GM21367 (cell line): ENCODE measurements around the gene ASXL1.
A peak's percentile ranks its signal among the peaks of the same experiment; 100 is the strongest.
"Not testable (repeated sequence)": the region's sequence is repeated elsewhere in the genome, so short reads cannot be mapped to it uniquely, and the experiment has no call there.

Source experiments
- ATAC-seq: cut with Tn5 transposase; IDR thresholded peaks from one replicate; pipeline ENCODE4 v1.9.1; 2021; ENCODE audit not compliant: unreplicated experiment

ASXL1 gene

DNA sequence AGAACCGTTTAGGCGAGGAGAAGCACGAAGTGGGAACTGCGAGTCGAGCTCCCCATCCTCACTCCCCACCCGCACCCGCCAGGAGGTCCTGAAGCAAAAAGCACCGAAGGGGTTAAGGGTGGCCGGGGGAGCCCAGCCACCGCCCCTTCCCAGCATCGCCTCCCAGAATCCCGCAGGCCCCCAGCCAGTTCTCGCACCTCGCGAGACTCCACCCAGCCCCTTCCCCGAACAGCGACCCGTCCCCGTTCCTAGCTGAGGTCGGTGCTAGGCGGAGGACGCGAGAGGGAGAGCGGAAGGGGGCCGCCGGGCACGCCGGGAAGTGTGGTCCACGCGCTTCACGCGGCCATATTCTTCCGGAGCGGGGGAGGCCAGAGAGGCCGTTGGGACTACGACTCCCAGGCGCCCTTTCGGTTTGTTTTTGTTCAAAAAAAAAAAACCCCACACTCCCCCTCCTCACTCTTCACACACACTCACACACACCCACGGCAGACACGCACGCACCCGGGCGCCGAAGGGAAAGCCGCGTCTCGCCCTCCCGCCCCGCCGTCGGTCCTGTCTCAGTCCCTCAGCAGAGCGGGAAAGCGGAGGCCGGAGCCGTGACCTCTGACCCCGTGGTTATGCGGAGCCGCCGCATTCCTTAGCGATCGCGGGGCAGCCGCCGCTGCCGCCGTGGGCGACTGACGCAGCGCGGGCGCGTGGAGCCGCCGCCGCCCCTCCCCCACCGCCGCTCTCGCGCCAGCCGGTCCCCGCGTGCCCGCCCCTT is at the start of gene ASXL1:
TSS of gene ASXL1 (plus strand) at position 463 of the 763 bp plus-strand sequence. CDS start 445 bp downstream, outside the sequence.
- ATAC-seq: peak; percentile 56

GRCh38 chr20:32312718-32313424 is 45.3 kb upstream of the ASXL1 start:
- no peak for ATAC-seq

DNA sequence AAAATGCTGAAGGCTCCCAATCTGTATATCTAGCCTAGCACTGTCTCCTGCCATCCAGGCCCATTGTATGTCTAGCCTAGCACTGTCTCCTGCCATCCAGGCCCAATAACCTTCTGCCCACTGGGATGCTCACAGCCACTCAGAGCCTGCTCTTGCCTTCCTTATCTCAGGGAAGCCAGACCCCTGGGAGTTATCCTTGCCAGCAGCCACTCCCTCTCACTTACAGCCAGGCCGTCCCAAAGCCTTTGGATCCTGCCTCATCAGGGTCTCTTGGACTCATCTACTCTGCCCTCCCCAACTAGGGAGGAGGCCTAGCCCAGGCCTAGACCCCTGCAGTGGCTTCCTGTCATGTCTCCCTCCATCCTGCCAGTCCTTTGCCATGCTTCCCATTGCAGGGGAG is 43.4 kb upstream of the ASXL1 start:
- ATAC-seq: no peak

- ATAC-seq: no peak
Measured at GRCh38 chr20:32315399-32315798, 42.7 kb upstream of the ASXL1 start.

DNA sequence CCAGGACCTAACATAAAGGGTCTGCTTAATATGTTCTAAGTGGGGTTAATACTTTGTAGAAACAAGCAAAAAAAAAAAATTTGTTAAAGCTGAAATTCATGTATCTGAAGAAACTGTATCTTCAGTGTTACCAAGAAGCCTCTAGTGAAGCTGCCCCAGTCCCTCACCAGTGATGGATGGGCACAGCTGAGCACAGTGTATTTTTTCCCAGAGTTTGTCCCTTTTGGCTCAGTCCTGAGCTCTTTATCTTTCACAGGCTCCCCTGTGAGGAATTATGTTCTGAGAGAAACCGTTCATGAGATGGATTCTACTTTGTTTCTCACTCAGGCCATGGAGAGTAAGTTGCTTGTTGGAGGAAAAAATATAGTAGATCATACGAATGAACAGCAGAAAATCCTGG is 42.2 kb upstream of the ASXL1 start:
- ATAC-seq: no peak

- no peak for ATAC-seq
Measured at GRCh38 chr20:32316667-32317066, 41.5 kb upstream of the ASXL1 start.

GRCh38 chr20:32319100-32319499 is 39.0 kb upstream of the ASXL1 start:
- no peak for ATAC-seq

GRCh38 chr20:32320305-32320704 is 37.8 kb upstream of the ASXL1 start:
- no peak for ATAC-seq

GRCh38 chr20:32321390-32321789 is 36.7 kb upstream of the ASXL1 start:
- no peak for ATAC-seq

DNA sequence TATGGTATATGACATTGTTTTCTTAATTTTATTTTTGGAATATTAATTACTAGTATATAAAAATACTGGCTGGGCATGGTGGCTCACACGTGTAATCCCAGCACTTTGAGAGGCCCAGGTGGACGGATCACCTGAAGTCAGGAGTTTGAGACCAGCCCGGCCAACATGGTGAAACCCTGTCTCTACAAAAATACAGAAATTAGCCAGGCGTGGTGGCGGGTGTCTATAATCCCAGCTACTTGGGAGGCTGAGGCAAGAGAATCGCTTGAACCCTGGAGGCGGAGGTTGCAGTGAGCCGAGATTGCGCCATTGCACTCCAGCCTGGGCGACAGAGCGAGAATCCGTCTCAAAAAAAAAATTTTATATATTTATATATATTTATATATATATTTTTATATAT is 35.9 kb upstream of the ASXL1 start:
- ATAC-seq: not testable (repeated sequence)

DNA sequence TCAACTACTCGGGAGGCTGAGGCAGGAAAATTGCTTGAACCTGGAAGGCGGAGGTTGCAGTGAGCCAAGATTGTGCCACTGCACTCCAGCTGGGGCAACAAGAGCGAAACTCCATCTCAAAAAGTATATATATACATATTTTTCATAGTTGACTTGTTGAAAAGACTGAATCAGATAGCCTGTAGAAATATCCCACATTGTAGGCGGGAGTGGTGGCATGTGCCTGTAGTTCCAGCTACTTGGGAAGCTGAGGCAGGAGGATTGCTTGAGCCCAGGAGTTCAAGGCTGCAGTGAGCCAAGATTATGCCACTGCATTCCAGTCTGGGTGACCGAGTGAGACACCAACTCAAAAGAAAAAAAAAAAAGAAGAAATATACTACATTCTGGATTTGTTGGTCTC is 34.4 kb upstream of the ASXL1 start:
- ATAC-seq: not testable (repeated sequence)

- no peak for ATAC-seq
Measured at GRCh38 chr20:32325706-32326503, 32.2 kb upstream of the ASXL1 start.

GRCh38 chr20:32326504-32326845 is 31.7 kb upstream of the ASXL1 start:
- ATAC-seq: no peak

DNA sequence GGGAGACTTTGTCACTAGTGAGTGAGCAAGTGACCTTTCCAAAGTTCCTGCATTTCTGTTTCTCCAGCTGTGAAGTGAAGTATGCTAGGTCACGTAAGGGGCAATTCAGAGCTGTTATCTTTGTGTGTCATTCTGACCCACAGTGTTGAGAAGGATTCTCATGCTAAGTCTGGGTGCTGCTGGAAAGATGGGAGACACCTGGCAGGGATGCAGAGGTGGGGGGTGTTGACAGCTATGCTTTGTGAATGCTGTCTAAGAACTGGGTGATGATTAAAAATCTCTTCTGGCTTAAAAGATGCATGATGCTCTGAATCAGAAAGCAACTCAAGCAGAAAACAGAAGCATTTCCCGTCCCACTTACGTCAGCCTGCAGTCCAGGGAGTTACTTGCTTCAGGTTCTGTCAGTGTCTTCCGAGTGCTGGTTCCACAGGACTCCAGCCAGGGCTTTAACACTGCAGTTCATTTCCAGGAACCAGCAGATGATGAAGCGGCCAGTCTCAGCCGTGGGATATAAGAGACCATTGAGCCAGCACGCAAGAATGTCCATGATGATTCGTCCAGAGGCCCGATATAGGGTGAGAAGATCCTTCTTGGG is 30.9 kb upstream of the ASXL1 start:
- no peak for ATAC-seq

GRCh38 chr20:32329817-32330554 is 28.1 kb upstream of the ASXL1 start:
- no peak for ATAC-seq

GRCh38 chr20:32330555-32330897 is 27.6 kb upstream of the ASXL1 start:
- no peak for ATAC-seq

GRCh38 chr20:32332614-32333013 is 25.5 kb upstream of the ASXL1 start:
- no peak for ATAC-seq

DNA sequence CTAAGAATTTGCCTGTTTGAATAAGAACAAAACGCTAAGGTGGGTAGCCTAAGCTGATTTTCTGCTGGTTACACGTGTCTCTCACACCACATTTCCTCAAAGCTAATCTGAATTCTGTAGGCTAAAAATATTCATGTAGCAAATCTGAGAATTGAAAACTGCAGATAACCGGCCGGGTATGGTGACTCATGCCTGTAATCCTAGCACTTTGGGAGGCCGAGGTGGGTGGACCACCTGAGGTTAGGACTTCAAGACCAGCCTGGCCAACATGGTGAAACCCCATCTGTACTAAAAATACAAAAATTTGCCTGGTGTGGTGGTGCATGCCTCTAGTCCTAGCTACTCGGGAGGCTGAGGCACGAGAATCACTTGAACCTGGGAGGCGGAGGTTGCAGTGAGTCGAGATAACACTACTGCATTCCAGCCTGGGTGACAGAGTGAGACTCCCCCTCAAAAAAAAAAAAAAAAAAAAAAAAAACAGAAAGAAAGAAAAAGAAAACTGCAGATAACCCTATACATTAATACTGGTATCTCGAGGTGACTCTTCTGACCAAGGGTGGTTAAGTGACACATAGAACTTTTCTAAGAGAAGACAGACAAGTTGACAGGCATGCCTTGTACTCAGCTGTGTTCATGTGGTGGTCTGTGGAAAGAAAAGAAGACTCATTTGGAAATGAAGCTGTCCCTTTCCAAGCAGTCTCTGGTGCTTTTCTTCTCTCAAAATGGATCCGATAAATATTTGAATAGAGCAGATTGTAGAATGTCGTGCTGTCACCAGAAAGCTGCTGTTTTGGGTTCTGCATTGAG is 24.7 kb upstream of the ASXL1 start:
- ATAC-seq: no peak

GRCh38 chr20:32333988-32334885 is 23.9 kb upstream of the ASXL1 start:
- no peak for ATAC-seq
